Trophoblast cell (in vitro differentiated cells and primary cell): ENCODE results near the gene CRK.

Source experiments
- DNase-seq, 2 donors: peaks; one replicate each; pipeline ENCODE4 v3.0.0-alpha.2; 2016
- H2AFZ ChIP-seq: 2 replicates; pipeline ENCODE4 v1.6.1; 2013; ENCODE audit warnings: low read length, moderate library complexity, mild to moderate bottlenecking; ENCODE audit not compliant: insufficient read depth, poor library complexity
- H2AK5ac ChIP-seq: 2 replicates; pipeline ENCODE4 v1.6.1; 2013; ENCODE audit warnings: mild to moderate bottlenecking, low read length
- H2BK120ac ChIP-seq: 2 replicates; pipeline ENCODE4 v1.6.1; 2013; ENCODE audit warnings: low read length, mild to moderate bottlenecking, moderate library complexity; ENCODE audit not compliant: insufficient read depth, poor library complexity
- H2BK12ac ChIP-seq: 2 replicates; pipeline ENCODE4 v1.6.1; 2013; ENCODE audit warnings: mild to moderate bottlenecking, low read length, moderate library complexity
- H2BK5ac ChIP-seq: 2 replicates; pipeline ENCODE4 v1.6.1; 2013; ENCODE audit warnings: low read length, low read depth, moderate library complexity, mild to moderate bottlenecking; ENCODE audit not compliant: poor library complexity
- H3K14ac ChIP-seq: 2 replicates; pipeline ENCODE4 v1.6.1; 2013; ENCODE audit warnings: mild to moderate bottlenecking, low read length
- H3K18ac ChIP-seq: 2 replicates; pipeline ENCODE4 v1.6.1; 2013; ENCODE audit warnings: mild to moderate bottlenecking, low read length
- H3K23ac ChIP-seq: 2 replicates; pipeline ENCODE4 v1.6.1; 2013; ENCODE audit warnings: low read length
- H3K27ac ChIP-seq: 2 replicates; pipeline ENCODE4 v1.5.1; 2013; ENCODE audit warnings: low read depth, mild to moderate bottlenecking, inconsistent platforms, low read length, moderate library complexity
- H3K27me3 ChIP-seq: 2 replicates; pipeline ENCODE4 v1.6.1; 2013; ENCODE audit warnings: inconsistent platforms, mild to moderate bottlenecking, low read length, moderate library complexity; ENCODE audit not compliant: insufficient read depth
- H3K36me3 ChIP-seq, 2 experiments: 1 replicate in 1 of 2; 2 replicates in 1 of 2; pipeline ENCODE4 v1.6.1; 2013; ENCODE audit warnings: low read length in 2 of 2, mild to moderate bottlenecking in 2 of 2, moderate library complexity in 1 of 2; ENCODE audit not compliant: insufficient read depth in 2 of 2, control insufficient read depth in 1 of 2
- H3K4ac ChIP-seq: 2 replicates; pipeline ENCODE4 v1.6.1; 2013; ENCODE audit warnings: low read depth, mild to moderate bottlenecking, low read length, moderate library complexity
- H3K4me1 ChIP-seq, 2 experiments: 1 replicate in 1 of 2; 2 replicates in 1 of 2; pipeline ENCODE4 v1.6.1; 2013; ENCODE audit warnings: low read length in 2 of 2, mild to moderate bottlenecking in 2 of 2, moderate library complexity in 1 of 2; ENCODE audit not compliant: insufficient read depth in 2 of 2, control insufficient read depth in 1 of 2
- H3K4me2 ChIP-seq: 2 replicates; pipeline ENCODE4 v1.6.1; 2013; ENCODE audit warnings: inconsistent platforms, mild to moderate bottlenecking, low read length, moderate library complexity
- H3K4me3 ChIP-seq: 2 replicates; pipeline ENCODE4 v1.5.1; 2013; ENCODE audit warnings: mild to moderate bottlenecking, low read depth, low read length, inconsistent platforms
- H3K79me1 ChIP-seq: one replicate; pipeline ENCODE4 v1.6.1; 2013; ENCODE audit warnings: low read length
- H3K79me2 ChIP-seq: 2 replicates; pipeline ENCODE4 v1.6.1; 2013; ENCODE audit warnings: low read length, mild to moderate bottlenecking; ENCODE audit not compliant: control insufficient read depth, insufficient read depth, poor library complexity
- H3K9ac ChIP-seq: 2 replicates; pipeline ENCODE4 v1.6.1; 2013; ENCODE audit warnings: mild to moderate bottlenecking, low read length
- H3K9me3 ChIP-seq: 2 replicates; pipeline ENCODE4 v1.6.1; 2013; ENCODE audit warnings: low read depth, mild to moderate bottlenecking, control low read depth, inconsistent platforms, low read length; ENCODE audit not compliant: insufficient read depth
- H4K12ac ChIP-seq: 2 replicates; pipeline ENCODE4 v1.6.1; 2013; ENCODE audit warnings: low read depth, mild to moderate bottlenecking, low read length, moderate library complexity
- H4K8ac ChIP-seq: 2 replicates; pipeline ENCODE4 v1.6.1; 2013; ENCODE audit warnings: low read depth, mild to moderate bottlenecking, low read length, moderate library complexity
- H4K91ac ChIP-seq: one replicate; pipeline ENCODE4 v1.6.1; 2013; ENCODE audit warnings: low read depth, mild to moderate bottlenecking, low read length, moderate library complexity
- WGBS: extraction: QIAGEN DNeasy Blood & Tissue Kit; methylation state at CpG from one replicate; pipeline ENCODE4 v1.1.7; 2013; ENCODE audit warnings: missing lambda C conversion rate; ENCODE audit not compliant: insufficient read length, insufficient coverage; ENCODE audit errors: extremely low coverage; 5-methylcytosine and 5-hydroxymethylcytosine counted together

CRK gene

GRCh38 chr17:1481736-1482135, 25.7 kb upstream of the CRK start:
- WGBS, result no CpG with 5 or more reads among the region's 11 CpGs

GRCh38 chr17:1480747-1481465, 24.9 kb upstream of the CRK start:
- no peak overlapping the region for H3K4me2 ChIP-seq
- no peak overlapping the region for H2BK120ac ChIP-seq
- no peak overlapping the region for H2BK5ac ChIP-seq
- H3K27me3 ChIP-seq, result no peaks in the 10 kb centered on the region
- peaks cover 3 to 8% of the 10 kb centered on the region in 2 experiments for H3K4me1 ChIP-seq
- no peak overlapping the region for H3K14ac ChIP-seq
- H3K79me2 ChIP-seq, result peaks cover 10% of the 10 kb centered on the region
- H4K8ac ChIP-seq, result no peak overlapping the region
- no peaks in the 10 kb centered on the region for H3K9me3 ChIP-seq
- no peak overlapping the region for H4K12ac ChIP-seq
- WGBS, result no CpG with 5 or more reads among the region's 18 CpGs
- no peak overlapping the region for H2AFZ ChIP-seq
- H2BK12ac ChIP-seq, result no peak overlapping the region
- H3K27ac ChIP-seq, result no peak overlapping the region
- no peak overlapping the region for H3K9ac ChIP-seq
- H3K79me1 ChIP-seq, result peaks cover 9% of the 10 kb centered on the region
- peaks cover 71 to 74% of the 10 kb centered on the region in 2 experiments for H3K36me3 ChIP-seq
- peak overlapping the region; percentile 42 for H3K18ac ChIP-seq
- no peak overlapping the region for H2AK5ac ChIP-seq
- H3K4me3 ChIP-seq, result no peak overlapping the region
- H3K23ac ChIP-seq, result no peak overlapping the region
- no peak overlapping the region for H4K91ac ChIP-seq
- H3K4ac ChIP-seq, result no peak overlapping the region
- DNase-seq, result no peak

More at GRCh38 chr17:1481736-1482135, 25.7 kb upstream of the CRK start:
- Histone ChIP-seq H3K27me3 (no peaks in the 10 kb centered on the region), H3K4me1 (peaks cover 5 to 12% of the 10 kb centered on the region in 2 experiments), H2BK12ac (no peak overlapping the region), H3K9me3 (no peaks in the 10 kb centered on the region), H3K23ac (no peak overlapping the region), H3K18ac (no peak overlapping the region), H3K4me2 (no peak overlapping the region), H3K27ac (no peak overlapping the region), H3K4me3 (no peak overlapping the region), H3K79me2 (peaks cover 14% of the 10 kb centered on the region), H4K12ac (no peak overlapping the region), H4K91ac (no peak overlapping the region), H3K79me1 (peaks cover 14% of the 10 kb centered on the region), H2BK5ac (no peak overlapping the region), H2AK5ac (no peak overlapping the region), H3K14ac (no peak overlapping the region), H3K9ac (no peak overlapping the region), H2AFZ (no peak overlapping the region), H2BK120ac (no peak overlapping the region), H3K4ac (no peak overlapping the region), H3K36me3 (peaks cover 64 to 66% of the 10 kb centered on the region in 2 experiments), H4K8ac (no peak overlapping the region)
- no peak for DNase-seq

GRCh38 chr17:1478418-1478817, 22.4 kb upstream of the CRK start:
- Histone ChIP-seq H3K23ac (no peak overlapping the region), H3K4me1 (no peaks in the 10 kb centered on the region), H3K27me3 (no peaks in the 10 kb centered on the region), H2BK120ac (no peak overlapping the region), H3K79me2 (no peaks in the 10 kb centered on the region), H3K18ac (no peak overlapping the region), H3K4me2 (no peak overlapping the region), H2AFZ (no peak overlapping the region), H3K9ac (no peak overlapping the region), H3K4ac (no peak overlapping the region), H4K8ac (no peak overlapping the region), H2BK5ac (no peak overlapping the region), H4K12ac (no peak overlapping the region), H2BK12ac (no peak overlapping the region), H3K4me3 (no peak overlapping the region), H4K91ac (no peak overlapping the region), H2AK5ac (no peak overlapping the region), H3K14ac (no peak overlapping the region), H3K79me1 (no peaks in the 10 kb centered on the region), H3K9me3 (no peaks in the 10 kb centered on the region), H3K27ac (no peak overlapping the region), H3K36me3 (peaks cover 86 to 88% of the 10 kb centered on the region in 2 experiments)
- no CpG with 5 or more reads among the region's 26 CpGs for WGBS
- DNase-seq, result no peak

- Histone ChIP-seq H3K36me3 (peaks cover 88 to 89% of the 10 kb centered on the region in 2 experiments), H4K12ac (no peak overlapping the region), H3K27me3 (no peaks in the 10 kb centered on the region), H2BK12ac (no peak overlapping the region), H2BK120ac (no peak overlapping the region), H3K4me1 (no peaks in the 10 kb centered on the region), H3K14ac (no peak overlapping the region), H2AK5ac (no peak overlapping the region), H3K9ac (no peak overlapping the region), H3K9me3 (no peaks in the 10 kb centered on the region), H3K79me1 (no peaks in the 10 kb centered on the region), H3K23ac (no peak overlapping the region), H3K79me2 (no peaks in the 10 kb centered on the region), H3K27ac (no peak overlapping the region), H3K4me2 (no peak overlapping the region), H3K4me3 (no peak overlapping the region), H4K91ac (no peak overlapping the region), H2BK5ac (no peak overlapping the region), H3K4ac (no peak overlapping the region), H4K8ac (no peak overlapping the region), H3K18ac (no peak overlapping the region), H2AFZ (no peak overlapping the region)
- no CpG with 5 or more reads among the region's 15 CpGs for WGBS
- DNase-seq, result peak; percentile 45 to 57
Observed at GRCh38 chr17:1475321-1475854, 19.4 kb upstream of the CRK start.
